Body of pancreas (tissue), 4 donors: ENCODE data around the gene CTSV.

Source experiments
- POLR2A ChIP-seq, 3 donors: fragments of 450-650 bp; IDR thresholded peaks; one replicate each; pipeline ENCODE4 v1.6.1; 2016; ENCODE audit warnings: antibody characterized with exemption in 3 of 3, mild to moderate bottlenecking in 2 of 3
- TF ChIP-seq, protein P1 (sequence below), 7 experiments: fragments of 450-650 bp in 4 of 7; fragments of 200-600 bp in 3 of 7; sonication (generic) in 3 of 7; IDR thresholded peaks; one replicate each; pipeline ENCODE4 v1.5.1; 2016 to 2019; ENCODE audit warnings: antibody characterized with exemption in 7 of 7

DNA sequence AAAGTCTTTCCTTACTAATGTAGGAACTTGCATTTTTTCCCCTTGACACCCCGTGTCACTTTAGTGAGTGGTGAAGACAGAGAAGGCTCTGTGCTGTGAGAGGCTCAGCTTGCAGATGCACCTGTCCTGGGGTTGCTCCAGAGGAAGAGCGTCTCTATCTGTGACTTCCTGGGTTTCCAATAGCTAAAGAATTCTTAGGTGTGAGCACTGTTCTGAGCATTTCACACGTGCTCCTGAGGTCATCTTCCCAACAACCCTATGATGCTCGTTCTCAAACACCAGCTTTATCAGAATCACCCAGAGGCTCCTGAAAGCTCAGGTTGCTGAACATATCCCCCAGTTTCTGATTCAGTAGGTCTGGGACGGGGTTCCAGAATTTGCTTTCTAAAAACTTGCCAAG lies 6.4 kb upstream of the CTSV start:
- no peak for TF ChIP-seq POLR2A (IDR thresholded peaks at IDR 0.05)
- TF ChIP-seq, protein P1, sequence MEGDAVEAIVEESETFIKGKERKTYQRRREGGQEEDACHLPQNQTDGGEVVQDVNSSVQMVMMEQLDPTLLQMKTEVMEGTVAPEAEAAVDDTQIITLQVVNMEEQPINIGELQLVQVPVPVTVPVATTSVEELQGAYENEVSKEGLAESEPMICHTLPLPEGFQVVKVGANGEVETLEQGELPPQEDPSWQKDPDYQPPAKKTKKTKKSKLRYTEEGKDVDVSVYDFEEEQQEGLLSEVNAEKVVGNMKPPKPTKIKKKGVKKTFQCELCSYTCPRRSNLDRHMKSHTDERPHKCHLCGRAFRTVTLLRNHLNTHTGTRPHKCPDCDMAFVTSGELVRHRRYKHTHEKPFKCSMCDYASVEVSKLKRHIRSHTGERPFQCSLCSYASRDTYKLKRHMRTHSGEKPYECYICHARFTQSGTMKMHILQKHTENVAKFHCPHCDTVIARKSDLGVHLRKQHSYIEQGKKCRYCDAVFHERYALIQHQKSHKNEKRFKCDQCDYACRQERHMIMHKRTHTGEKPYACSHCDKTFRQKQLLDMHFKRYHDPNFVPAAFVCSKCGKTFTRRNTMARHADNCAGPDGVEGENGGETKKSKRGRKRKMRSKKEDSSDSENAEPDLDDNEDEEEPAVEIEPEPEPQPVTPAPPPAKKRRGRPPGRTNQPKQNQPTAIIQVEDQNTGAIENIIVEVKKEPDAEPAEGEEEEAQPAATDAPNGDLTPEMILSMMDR (IDR thresholded peaks at IDR 0.05) = no peak
